Muscle layer of duodenum (tissue), 2 donors: ENCODE data around the gene FNDC11.

Source experiments
- H3K27ac ChIP-seq: one replicate; pipeline ENCODE4 v1.7.0; 2013; ENCODE audit warnings: mild to moderate bottlenecking, low read length
- H3K27me3 ChIP-seq: one replicate; pipeline ENCODE4 v1.7.0; 2013; ENCODE audit warnings: low read depth, mild to moderate bottlenecking, control low read depth, low read length
- H3K36me3 ChIP-seq, 2 donors: one replicate each; pipeline ENCODE4 v1.7.0; 2013; ENCODE audit warnings: low read length in 2 of 2, control low read depth in 1 of 2, mild to moderate bottlenecking in 1 of 2; ENCODE audit not compliant: insufficient read depth in 2 of 2, control insufficient read depth in 1 of 2
- H3K4me1 ChIP-seq, 2 donors: one replicate each; pipeline ENCODE4 v1.7.0; 2013; ENCODE audit warnings: low read length in 2 of 2, mild to moderate bottlenecking in 2 of 2, control low read depth in 1 of 2, moderate library complexity in 1 of 2; ENCODE audit not compliant: insufficient read depth in 2 of 2, control insufficient read depth in 1 of 2
- H3K4me3 ChIP-seq, 2 donors: one replicate each; pipeline ENCODE4 v1.7.0; 2013; ENCODE audit warnings: low read length in 2 of 2, low read depth in 1 of 2, mild to moderate bottlenecking in 1 of 2
- H3K9me3 ChIP-seq, 2 donors: one replicate each; pipeline ENCODE4 v1.7.0; 2013; ENCODE audit warnings: low read length in 2 of 2, control low read depth in 1 of 2, mild to moderate bottlenecking in 1 of 2; ENCODE audit not compliant: control insufficient read depth in 1 of 2
- donor health status: healthy.

FNDC11 gene

DNA sequence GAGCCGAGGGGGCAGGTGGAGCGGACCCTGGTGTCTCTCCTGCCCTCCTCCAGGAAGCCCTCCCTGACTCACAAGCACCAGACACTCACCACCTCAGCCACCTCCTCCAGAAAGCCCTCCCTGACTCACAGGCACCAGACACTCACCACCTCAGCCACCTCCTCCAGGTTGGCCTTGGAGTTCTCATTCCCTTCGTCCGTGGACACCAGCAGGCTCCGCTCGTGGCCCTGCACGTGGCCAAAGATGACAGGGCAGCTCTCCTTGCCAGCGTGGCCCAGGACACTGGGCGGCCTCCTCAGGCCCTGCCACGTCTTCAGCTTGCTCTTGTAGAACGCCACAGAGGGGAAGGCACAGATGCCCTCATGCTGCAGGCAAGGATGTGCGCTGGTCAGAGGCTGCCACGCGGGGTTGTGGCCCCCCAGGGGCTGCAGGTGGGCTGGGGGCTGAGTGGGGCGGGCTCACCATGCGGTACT is 6.4 kb downstream of the FNDC11 start:
- no peaks in the 10 kb centered on the region for H3K4me1 ChIP-seq
- no peaks in the 10 kb centered on the region for H3K9me3 ChIP-seq
- no peak overlapping the region for H3K4me3 ChIP-seq
- no peak overlapping the region for H3K27ac ChIP-seq
- no peaks in the 10 kb centered on the region for H3K27me3 ChIP-seq
- H3K36me3 ChIP-seq = peaks cover 0 to 63% of the 10 kb centered on the region in 2 donors

DNA sequence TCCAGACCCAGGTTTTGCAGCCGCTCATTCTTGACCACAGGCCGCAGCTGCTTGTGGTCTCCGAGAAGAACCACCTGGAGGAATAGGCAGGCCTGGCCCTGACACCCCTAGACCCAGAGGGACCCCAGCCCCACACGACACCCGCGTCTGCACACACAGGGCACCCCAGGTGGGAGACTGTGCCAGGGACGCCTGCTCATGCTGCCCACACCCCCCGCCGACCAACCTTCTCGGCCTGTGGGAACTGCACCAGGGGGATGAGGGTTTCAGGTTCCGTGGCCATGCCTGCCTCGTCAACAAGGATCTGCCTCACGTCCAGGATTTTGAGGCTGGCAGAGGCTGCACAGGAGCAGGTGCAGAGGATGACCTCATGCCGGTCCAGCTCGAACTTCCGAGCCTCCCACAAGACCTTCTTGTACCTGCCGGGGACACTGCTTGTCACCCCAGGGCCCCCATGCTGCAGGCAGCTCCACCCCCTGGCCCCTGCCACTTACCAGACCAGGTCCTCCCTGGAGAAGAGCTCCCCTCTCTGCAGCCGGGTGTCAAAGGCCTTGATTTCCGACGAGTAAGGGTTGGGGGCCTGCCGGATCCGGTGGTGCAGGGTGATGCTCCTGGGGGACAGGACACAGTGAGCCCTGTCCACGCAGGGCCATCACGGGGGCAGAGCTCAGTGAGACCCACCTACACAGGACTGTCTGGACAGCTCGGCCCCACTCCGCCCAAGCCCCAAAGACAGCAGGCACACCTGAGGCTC is 7.1 kb downstream of the FNDC11 start:
- Histone ChIP-seq H3K9me3 (no peaks in the 10 kb centered on the region), H3K27ac (no peak overlapping the region), H3K4me3 (no peak overlapping the region), H3K36me3 (peaks cover 0 to 70% of the 10 kb centered on the region in 2 donors), H3K27me3 (no peaks in the 10 kb centered on the region), H3K4me1 (no peaks in the 10 kb centered on the region)

- Histone ChIP-seq H3K36me3 (peaks cover 0 to 77% of the 10 kb centered on the region in 2 donors), H3K27ac (no peak overlapping the region), H3K9me3 (no peaks in the 10 kb centered on the region), H3K27me3 (no peaks in the 10 kb centered on the region), H3K4me3 (no peak overlapping the region), H3K4me1 (no peaks in the 10 kb centered on the region)
Observed at GRCh38 chr20:63561624-63562396, 7.9 kb downstream of the FNDC11 start.

DNA sequence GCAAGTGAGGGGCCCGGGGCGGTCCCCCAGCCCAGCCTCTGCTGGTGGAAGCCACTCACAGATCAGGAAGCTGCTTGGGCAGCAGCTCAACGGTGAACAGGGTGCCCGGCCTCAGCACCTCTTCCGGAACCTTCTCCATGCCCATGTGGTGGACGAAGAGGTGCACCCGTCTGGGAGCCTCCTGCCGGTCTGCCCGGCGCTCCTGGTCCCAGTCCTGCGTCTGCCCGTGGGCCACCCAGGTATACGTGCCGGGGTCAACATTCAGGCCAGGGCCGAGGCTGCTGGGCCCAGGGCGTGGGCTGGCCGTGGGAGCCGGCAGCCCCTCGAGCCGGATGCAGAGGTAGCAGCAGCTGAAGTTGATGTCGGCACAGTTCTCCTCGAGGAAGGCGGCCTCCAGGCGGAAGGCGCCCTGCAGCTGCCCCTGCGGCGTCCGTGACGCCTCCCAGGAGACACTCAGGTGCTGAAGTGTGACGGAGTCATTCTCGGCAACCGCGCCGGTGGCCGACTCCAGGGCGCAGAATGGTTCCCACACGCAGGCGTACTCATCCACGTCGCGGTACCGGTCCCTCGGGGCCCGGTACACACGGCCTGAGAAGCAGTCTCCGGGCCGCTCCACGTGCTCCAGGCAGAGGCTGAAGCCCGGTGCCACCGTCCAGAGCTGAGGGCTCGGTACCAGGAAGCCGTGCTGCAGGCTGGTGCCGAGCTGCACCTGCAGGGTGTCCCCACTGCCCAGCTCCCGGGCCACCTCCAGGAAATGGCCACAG is 8.7 kb downstream of the FNDC11 start:
- H3K4me1 ChIP-seq = no peaks in the 10 kb centered on the region
- H3K27ac ChIP-seq = no peak overlapping the region
- no peaks in the 10 kb centered on the region for H3K27me3 ChIP-seq
- H3K9me3 ChIP-seq = no peaks in the 10 kb centered on the region
- peaks cover 0 to 77% of the 10 kb centered on the region in 2 donors for H3K36me3 ChIP-seq
- H3K4me3 ChIP-seq = no peak overlapping the region

DNA sequence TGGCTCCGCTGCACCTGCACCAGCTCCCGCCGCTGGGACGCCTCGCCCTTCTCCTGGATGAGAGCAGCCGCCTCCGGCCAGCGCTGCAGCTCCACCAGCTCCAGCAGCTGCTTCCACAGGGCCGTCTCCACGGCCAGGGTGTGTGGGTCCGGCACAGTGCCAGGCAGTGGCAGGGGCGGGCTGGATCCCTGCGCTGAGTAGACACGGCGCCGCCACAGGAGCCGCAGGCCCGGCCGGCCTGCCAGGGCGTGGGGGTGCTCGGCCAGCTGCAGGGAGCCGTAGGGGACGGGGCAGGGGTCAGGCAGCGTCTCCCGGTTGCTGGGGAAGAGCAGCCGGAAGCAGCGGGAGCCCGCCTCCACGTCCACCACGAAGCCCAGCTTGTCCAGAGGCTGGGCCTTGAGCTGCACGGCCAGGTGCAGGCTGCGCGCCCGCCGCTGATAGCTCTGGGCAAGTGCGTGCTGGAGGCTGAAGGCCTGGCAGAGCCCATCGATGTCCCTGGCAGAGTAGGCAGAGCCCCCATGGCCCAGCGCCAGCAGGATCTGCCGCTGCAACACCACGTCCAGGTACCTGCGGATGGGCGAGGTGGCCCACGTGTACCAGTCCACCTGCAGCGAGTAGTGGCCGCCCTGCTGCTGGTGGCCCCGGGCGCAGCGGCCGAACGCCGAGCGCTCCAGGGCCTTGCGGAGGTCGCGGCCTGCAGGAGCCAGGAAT is 9.4 kb downstream of the FNDC11 start:
- Histone ChIP-seq H3K9me3 (no peaks in the 10 kb centered on the region), H3K4me1 (no peaks in the 10 kb centered on the region), H3K36me3 (peaks cover 0 to 77% of the 10 kb centered on the region in 2 donors), H3K4me3 (no peak overlapping the region), H3K27me3 (no peaks in the 10 kb centered on the region), H3K27ac (no peak overlapping the region)

DNA sequence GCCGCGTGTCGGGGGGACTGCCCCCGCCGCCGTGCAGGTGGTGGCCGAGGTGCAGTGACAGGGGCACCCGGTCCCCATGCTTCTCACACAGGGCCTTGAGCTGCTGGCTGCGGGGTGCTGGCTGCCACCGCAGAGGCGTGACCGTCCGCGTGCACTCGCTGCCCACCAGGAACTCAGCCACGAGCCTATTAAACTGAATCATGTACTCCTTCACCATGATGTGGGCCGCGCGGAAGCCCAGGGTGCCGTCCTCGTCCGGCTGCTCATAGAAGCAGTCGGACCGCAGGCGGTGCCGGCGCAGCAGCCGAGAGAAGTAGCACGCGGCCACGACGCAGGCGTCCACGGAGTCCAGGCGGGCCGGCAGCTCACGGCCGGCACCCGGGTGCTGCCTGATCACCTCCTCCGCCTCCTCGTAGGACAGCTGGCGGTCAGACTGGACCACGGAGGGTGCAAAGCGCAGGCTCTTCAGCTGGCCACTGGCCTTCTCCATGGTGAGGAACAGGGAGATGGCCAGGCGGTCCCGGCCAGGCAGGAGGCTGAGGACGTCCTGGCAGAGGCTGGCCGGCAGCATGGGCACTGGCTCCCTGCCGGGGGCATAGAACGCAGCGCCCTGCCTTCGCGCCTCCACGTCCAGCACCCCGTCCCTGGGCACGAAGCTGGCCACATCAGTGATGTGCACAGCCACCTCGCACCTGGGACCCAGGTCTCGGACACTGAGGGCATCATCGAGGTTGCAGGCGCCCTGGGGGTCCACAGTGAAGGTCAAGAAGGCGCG is 10.3 kb downstream of the FNDC11 start:
- Histone ChIP-seq H3K9me3 (no peaks in the 10 kb centered on the region), H3K4me1 (no peaks in the 10 kb centered on the region), H3K27me3 (no peaks in the 10 kb centered on the region), H3K36me3 (peaks cover 0 to 72% of the 10 kb centered on the region in 2 donors), H3K4me3 (no peak overlapping the region), H3K27ac (no peak overlapping the region)

- H3K9me3 ChIP-seq = no peaks in the 10 kb centered on the region
- H3K4me3 ChIP-seq = no peak overlapping the region
- no peaks in the 10 kb centered on the region for H3K4me1 ChIP-seq
- H3K36me3 ChIP-seq = peaks cover 0 to 66% of the 10 kb centered on the region in 2 donors
- H3K27ac ChIP-seq = no peak overlapping the region
- no peaks in the 10 kb centered on the region for H3K27me3 ChIP-seq
Observed at GRCh38 chr20:63565021-63565698, 11.2 kb downstream of the FNDC11 start.

DNA sequence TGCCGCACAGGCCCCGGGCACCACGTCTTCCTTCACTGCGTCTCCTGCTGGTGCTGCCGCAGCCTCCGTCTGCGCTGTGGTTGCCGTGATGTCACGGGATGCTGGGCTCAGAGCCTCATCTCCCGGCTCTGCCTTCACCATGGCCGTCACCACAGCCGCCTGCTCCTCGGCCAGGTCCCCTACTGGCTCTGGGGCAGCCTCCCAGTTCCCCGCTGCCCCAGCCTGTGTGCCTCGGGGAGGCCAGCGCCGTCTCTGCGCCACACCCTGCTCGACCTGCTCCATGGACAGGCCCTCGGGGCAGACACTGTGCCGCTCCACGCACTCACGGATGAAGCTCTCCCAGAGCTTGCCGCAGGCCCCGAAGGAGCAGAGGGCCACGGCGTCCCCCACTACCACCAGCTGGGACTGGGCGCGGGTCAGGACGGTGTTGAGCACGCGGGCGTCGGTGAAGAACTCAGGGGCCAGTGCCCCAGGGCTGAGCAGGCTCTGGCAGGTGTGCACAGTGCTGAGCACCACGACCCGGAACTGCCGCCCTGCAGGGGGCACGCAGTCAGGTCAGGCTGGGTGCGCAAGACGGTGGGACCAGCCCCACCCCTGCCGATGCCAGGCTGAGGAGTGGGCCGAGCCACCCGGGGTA is 11.9 kb downstream of the FNDC11 start:
- Histone ChIP-seq H3K27ac (no peak overlapping the region), H3K9me3 (no peaks in the 10 kb centered on the region), H3K4me3 (no peak overlapping the region), H3K4me1 (no peaks in the 10 kb centered on the region), H3K36me3 (peaks cover 0 to 59% of the 10 kb centered on the region in 2 donors), H3K27me3 (no peaks in the 10 kb centered on the region)

- Histone ChIP-seq H3K27me3 (no peaks in the 10 kb centered on the region), H3K4me1 (no peaks in the 10 kb centered on the region), H3K9me3 (no peaks in the 10 kb centered on the region), H3K36me3 (peaks cover 0 to 52% of the 10 kb centered on the region in 2 donors), H3K4me3 (no peak overlapping the region), H3K27ac (no peak overlapping the region)
Observed at GRCh38 chr20:63566395-63567135, 12.6 kb downstream of the FNDC11 start.
